ENCODE data around the gene CLASP1. TPM values are rescaled to one million over a fixed set of nuclear protein-coding genes. Genes with fewer than 3 reads are reported as not detected.

The CLASP1 gene
- total and polyA plus RNA-seq, 2 of the 8 experiments (the other 6 are each of a cell fraction or from before 2014, with no cell fraction given), result 7.3 to 53.9 TPM

GRCh38 chr2:121388371-121388770 is 260.9 kb downstream of the CLASP1 start:
- Histone ChIP-seq H3K79me2 (ENCODE audit: control insufficient read depth in 1 of 2, insufficient read depth in 2 of 2, low read length in 2 of 2) (no peaks in the 10 kb centered on the region), H4K91ac (replicated peaks; ENCODE audit: insufficient read length, low read length) (no peak overlapping the region), H3K27ac (ENCODE audit: low read depth, low read length) (no peak overlapping the region), H3K27me3 (replicated peaks in 1 of 4; ENCODE audit: control insufficient read depth in 3 of 4, extremely low read depth in 1 of 4, insufficient read depth in 3 of 4, low read length in 3 of 4) (no peaks in the 10 kb centered on the region), H3K23ac (ENCODE audit: insufficient read length) (no peak overlapping the region), H3K4me1 (replicated peaks in 1 of 4; ENCODE audit: control insufficient read depth in 3 of 4, insufficient read depth in 4 of 4, low read length in 3 of 4) (no peaks in the 10 kb centered on the region), H2AK5ac (ENCODE audit: low read depth, low read length) (no peak overlapping the region), H3K9ac (replicated peaks in 1 of 4; ENCODE audit: extremely low read depth in 1 of 4, low read depth in 3 of 4, low read length in 3 of 4) (no peak overlapping the region), H3K9me3 (ENCODE audit: insufficient read depth in 2 of 2, low read depth in 1 of 2, low read length in 1 of 2) (no peaks in the 10 kb centered on the region), H2BK5ac (ENCODE audit: low read depth, low read length) (no peak overlapping the region), H4K8ac (ENCODE audit: extremely low read depth, insufficient read depth, low read length) (no peak overlapping the region), H3K56ac (replicated peaks; ENCODE audit: insufficient read length, low read depth, low read length) (no peak overlapping the region), H3K4me2 (ENCODE audit: insufficient read depth in 1 of 2, low read depth in 2 of 2, low read length in 2 of 2) (no peak overlapping the region), H2BK20ac (ENCODE audit: low read length) (no peak overlapping the region), H4K5ac (ENCODE audit: insufficient read length, low read depth, low read length) (no peak overlapping the region), H2BK15ac (ENCODE audit: low read length) (no peak overlapping the region), H3K4me3 (ENCODE audit: extremely low read depth in 1 of 4, insufficient read depth in 2 of 4, low read depth in 3 of 4, low read length in 4 of 4) (no peak overlapping the region), H2BK12ac (ENCODE audit: low read depth, low read length) (no peak overlapping the region), H3K36me3 (ENCODE audit: control insufficient read depth in 2 of 4, insufficient read depth in 4 of 4, low read length in 3 of 4) (peaks cover 4 to 17% (median 11%) of the 10 kb centered on the region in 4 experiments; a peak in 6 of 8 replicates), H4K20me1 (replicated peaks in 1 of 2; ENCODE audit: control insufficient read depth in 1 of 2, insufficient read depth in 2 of 2, low read length in 2 of 2) (peaks cover 0 to 2% of the 10 kb centered on the region in 2 experiments), H2BK120ac (replicated peaks; ENCODE audit: low read depth, low read length) (no peak overlapping the region), H3K23me2 (ENCODE audit: low read depth, low read length) (no peaks in the 10 kb centered on the region), H3K18ac (ENCODE audit: extremely low read depth, low read length) (no peak overlapping the region), H3K14ac (ENCODE audit: insufficient read length) (no peak overlapping the region), H3K4ac (replicated peaks; ENCODE audit: insufficient read length, low read depth, low read length) (no peak overlapping the region), H2AFZ (ENCODE audit: low read length) (no peak overlapping the region), H3K79me1 (ENCODE audit: low read depth, low read length) (no peaks in the 10 kb centered on the region)
- ChIA-PET POLR2A (ENCODE audit: partially characterized antibody) (no interaction called here), CTCF (ENCODE audit: partially characterized antibody) (interaction anchor here (1.0 kb wide), 1 partner anchor 14 kb away, joined by 6 read pairs; no protein-coding TSS in a partner anchor)
- FAIRE-seq (no peak), DNase-seq (ENCODE audit: low read depth in 1 of 2, low spot score in 2 of 2) (no peak)
- TF ChIP-seq RFX5 (IDR thresholded peaks at IDR 0.05; ENCODE audit: borderline replicate concordance, low read depth, low read length), result no peak
- WGBS, 2 experiments (ENCODE audit: extremely low coverage in 1 of 2, insufficient coverage in 1 of 2, insufficient read length in 1 of 2, insufficient replicate concordance in 2 of 2, low coverage in 1 of 2, low lambda C conversion rate in 2 of 2, missing lambda C conversion rate in 1 of 2), result 86% methylated on average over 5 of the region's 5 CpGs; no CpG with 5 or more reads in 1 of the 2 experiments

All from H1 (cell line).